ENCODE measurements around the gene ANKRD62.

Gene ANKRD62

DNA sequence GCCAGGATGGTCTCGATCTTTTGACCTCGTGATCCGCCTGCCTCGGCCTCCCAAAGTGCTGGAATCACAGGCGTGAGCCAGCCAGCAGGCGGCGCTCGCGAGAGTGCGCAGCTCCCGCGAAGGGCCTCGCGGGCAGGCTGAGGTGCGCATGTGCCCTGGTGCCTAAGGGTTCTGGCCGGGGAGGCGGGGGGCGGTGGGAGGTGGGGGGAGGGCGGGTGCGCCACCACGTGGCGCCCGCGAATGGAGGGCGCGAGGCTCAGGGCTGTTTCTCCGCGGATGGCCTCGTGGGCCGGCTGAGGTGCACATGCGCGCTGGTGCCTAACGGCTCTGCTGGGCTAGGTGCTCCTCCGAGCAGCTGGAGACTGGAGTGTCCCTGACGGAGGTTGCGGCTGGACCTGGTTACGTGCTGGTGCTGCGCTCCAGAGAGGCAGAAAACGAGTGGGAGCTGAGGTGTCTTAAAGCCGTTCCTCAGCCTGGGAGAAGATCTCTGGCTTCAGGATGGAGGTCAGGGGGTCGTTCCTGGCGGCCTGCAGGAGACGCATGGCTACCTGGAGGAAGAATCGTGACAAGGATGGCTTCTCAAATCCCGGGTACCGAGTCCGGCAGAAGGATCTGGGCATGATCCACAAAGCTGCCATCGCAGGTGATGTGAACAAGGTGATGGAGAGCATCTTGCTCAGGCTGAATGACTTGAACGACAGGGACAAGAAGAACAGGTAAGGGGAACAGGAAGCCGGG is at the start of gene ANKRD62:
ANKRD62 (plus strand) TSS at position 324 of the 738 bp plus-strand sequence; CDS start at position 499, 175 bp downstream.
- DNase-seq (ENCODE audit: low spot score) = no peak

DNA sequence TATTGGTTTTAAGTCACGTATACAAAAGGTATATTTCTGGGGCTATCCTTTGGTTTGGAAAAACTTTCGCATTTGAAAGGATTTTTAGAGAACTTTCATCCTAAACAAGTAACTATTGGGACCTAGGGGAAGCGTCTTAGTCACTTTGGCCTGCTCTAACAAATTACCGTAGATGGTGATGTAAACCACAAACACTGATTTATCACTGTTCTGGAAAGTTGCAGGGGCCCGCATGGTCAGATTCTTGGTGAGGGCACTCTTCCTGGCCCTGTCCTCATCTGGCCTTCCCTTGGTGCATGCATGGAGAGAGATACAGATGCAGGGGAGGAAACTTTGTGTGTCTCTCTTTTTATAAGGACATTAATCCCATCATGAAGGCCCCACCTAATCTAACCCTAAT is 49.1 kb upstream of the ANKRD62 start:
- DNase-seq (ENCODE audit: low spot score) = no peak

DNA sequence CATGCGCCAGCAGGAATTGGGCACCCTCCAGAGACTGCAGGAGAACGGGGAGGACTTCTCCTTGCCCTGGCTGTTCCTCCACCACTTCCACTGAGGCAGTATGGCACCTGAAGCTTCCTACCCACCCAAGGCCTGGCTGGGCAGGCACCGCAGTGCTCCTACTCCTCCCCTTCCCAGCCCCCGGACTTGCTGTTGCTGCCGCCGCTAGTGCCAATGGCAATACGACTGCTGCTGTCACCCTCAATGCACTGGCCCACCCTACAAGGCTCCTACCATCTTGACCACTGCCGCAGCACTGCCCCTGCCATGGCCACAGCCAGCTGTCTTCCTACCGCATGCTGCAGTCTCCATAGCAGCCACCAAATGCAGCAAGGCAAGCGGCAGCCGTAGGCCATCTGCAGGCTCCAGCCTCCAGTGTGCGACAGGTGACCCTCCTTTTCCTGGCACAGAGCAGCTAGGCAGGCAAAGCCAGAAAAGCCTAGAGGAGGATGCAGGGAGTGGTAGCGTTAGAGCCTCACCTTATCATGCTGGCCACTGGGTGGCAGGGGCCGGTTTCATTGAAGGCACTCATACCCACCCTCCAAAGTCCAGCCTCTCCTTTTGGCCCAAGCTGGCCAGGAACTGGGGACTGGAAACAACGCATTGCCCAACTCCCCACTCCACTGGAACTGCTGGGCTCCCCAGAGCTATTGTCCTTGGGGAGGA is 47.4 kb upstream of the ANKRD62 start:
- DNase-seq (ENCODE audit: low spot score) = no peak

DNA sequence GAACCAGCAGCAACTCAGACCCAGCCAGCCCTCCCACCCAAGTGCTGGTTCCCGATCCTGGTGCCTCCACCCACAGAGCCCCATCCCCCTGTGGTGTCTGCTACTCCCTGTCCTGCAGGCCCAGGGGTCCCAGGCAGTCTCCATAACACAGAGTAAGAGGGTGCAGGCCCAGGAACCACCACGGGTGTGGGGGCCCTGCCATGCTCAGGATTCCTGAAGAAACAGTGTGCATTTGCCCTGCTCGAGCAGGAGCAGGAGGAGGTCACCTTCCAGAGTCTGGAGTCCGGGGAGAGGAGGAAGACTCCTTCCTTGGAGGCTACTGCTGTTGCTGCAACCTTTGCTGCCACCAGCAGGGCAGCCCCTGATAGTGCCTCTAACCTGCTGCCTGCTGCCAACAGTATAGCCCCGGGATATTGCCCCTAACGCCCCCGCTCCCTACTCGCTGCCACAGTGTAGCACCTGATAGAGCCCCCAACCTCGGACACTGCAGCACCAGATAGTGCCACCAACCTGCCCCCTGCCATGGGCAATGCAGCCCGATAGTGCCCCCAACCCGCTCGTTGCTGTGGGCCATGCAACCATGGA is 46.8 kb upstream of the ANKRD62 start:
- no peak for DNase-seq (ENCODE audit: low spot score)

DNA sequence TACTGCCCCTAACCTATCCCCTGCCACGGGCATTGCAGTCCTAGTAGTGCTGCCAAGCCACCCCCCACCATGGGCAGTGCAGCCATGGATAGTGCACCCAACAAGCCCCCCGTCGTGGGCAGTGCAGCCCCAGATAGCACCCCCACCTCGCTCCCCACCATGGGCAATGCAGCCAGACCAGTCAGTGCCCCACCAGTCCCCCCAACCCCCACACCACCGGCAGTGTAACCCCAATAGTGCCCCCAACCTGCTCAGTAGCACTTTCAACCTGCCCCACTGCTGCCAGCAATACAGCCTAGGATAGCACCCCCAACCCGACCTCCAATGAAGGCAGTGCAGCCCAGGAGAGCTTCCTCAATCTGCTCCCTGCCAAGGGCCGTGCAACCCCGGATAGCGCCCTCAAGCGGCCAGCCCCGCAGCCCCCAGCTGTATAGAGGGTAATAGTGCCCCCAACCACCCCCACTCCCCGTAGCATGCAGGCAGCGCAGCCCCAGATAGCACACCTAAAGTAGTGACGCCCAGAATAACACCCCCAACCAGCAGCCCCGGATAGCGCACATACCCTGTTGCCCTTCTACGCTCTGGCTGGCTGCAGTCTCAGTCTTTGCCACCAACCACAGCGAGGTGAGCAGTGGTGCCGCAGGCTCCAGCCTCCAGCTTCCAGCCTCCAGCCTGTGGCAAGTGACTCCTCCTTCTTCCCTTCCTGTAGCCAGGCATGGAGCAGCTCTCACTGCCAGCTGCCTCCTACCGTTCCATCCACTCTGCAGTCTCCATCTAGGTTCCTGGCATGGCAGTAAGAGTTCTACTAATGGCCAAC is 45.4 kb upstream of the ANKRD62 start:
- no peak for DNase-seq (ENCODE audit: low spot score)

DNA sequence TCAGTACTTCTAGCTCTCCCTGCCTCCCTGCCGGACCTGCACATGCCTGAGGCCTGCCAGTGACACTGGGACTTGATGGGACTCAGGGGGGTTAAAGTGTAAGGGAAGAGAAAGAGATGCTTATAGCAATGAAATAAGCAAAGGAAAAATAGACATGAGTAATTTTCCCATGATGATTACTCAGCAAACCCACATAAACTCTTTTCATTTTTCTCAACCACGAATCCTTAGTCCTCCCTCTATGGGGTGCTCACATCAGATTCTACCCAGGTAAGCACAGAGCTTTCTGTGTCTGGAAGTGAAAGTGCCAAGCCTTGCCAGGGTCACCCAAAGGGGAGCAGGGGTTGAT is 44.8 kb upstream of the ANKRD62 start:
- peak; percentile 14 for DNase-seq (ENCODE audit: low spot score)

DNA sequence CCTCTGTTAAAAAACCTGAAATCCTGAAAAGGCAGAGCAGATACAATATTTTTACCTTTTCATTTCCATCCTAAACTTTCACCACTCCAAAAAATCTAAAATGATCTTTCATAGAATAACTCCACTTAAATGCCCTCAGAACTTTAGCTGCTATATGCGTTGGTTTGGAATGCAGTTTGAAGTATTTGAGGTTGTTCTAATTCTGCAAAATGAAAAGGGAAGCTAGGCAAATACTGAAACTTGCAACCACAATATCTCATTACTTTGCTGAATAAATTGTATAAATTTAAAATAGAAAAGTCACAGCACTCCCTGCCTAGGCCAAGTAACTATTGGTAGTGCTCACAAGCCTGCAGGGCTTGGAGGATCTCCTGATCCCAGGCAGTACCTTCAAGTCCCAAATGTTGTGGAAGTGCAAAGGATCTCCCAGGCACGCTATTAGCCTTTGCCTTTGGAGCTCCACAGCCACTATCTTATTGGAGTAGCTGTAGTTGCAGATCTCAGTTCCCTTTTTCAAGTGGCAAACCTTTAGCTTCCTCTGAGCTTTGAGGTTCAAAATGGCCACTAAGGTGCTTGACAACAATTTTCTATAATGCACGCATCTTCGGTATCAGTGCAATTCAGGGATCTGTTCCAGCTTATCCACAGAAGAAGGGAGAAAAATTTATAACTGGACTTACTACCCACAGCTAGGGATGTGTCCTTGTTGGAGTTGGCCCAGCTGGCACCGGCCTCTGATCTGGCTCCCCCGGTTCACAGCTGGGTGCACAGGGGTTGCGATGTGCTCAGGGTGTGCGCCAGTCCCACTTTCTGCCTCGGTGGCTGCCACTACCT is 43.4 kb upstream of the ANKRD62 start:
- DNase-seq (ENCODE audit: low spot score) = no peak

DNA sequence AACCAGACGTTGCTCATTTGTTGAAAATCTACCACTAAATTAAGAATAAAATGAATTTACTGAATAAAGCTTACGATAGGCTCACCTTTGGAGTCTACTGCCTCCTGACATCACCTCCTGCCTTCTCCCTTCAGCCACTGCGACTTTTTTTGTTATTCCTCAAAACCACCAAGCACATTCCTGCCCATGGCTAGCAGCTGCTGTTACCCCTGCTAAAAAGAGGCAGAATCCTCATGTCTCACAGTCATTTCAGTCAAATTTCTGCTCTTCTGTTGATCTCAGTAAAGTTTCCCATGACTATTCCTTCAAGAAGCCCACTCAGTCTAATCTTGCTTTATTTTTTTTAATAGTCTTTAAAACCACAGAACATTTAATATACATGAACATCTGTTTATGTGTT is 40.8 kb upstream of the ANKRD62 start:
- no peak for DNase-seq (ENCODE audit: low spot score)

DNA sequence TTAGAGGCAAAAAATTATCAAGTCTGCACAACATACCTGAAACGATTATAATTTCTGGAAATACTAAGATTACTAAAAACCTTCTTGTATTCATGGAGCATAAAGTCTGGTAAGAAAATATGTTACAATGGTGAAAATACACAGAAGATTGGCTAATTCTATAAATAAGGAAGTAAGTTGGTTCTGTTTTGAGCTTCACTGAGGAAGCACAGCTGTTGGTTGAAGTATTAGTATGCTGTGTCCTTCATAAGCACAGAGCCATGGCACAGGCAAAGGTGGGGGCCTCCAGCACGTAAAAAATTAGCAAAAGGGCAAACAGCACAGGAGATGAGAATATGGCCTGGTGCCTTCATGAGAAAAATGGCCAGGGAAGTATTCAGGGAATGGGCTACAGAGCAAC is 40.4 kb upstream of the ANKRD62 start:
- no peak for DNase-seq (ENCODE audit: low spot score)

DNA sequence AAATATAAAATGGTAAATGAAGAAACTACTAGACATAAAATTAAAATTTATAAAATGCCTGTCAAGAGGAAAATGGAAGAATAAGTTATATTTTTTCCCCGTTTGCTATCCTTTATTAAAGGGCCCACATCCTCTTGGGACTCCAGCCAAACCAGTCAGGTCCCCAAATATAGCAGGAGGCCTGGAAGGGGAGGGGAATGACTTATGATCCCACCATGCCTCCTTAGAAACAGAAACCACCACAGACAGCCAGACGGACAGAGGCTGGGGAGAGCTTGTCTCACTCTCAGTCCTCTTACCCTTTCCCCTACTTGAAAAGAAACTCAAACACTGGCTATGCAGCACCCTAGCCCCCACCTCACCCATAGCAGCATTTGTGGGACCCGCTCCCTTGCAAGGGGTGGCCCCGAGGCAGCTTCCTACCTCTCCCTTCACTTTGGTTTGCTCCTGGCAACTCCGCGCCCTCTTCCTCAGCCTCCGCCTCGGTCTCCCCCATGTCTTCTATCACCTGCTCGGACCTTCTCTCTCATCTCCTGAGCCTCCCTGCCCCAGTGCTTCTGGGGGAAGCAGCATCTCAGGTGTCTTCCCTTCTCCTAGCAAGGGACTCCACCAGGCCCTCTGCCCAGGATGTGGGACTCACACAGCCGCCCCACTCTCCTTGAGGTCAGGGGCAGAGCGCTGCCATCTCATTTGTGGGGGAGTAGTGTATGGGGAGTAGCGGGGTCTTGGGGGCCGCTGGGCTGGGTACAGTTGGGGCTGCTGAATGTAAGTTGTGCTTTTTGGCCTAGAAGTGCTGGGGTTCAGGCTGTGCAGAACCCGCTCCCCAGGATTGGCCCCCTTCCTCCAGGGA is 37.4 kb upstream of the ANKRD62 start:
- no peak for DNase-seq (ENCODE audit: low spot score)

DNA sequence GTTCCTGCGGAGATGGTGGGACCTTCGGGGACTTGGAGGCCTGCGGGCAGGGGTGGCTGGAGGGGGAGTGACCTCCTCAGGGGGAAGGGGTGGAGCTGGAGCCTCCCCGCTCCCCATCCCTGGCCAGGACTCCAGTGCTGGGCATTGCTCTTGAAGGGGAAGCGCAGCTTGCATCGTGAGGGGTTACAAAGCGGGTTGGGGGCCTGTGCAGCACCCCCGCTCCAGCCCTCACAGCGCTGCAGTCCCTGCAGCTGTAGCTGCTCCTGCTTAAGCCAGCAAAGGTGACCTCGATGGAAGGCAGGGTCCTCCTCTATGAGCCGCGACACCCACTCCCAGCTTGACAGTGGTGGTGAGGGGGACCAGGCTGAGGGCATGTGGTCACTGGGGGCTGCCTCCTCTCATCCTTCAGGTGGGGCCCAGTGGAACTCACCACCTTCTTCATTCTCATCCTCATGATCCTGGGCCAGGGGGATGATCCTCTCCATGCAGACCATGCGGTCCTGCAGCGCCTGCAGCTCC is 36.7 kb upstream of the ANKRD62 start:
- no peak for DNase-seq (ENCODE audit: low spot score)

DNA sequence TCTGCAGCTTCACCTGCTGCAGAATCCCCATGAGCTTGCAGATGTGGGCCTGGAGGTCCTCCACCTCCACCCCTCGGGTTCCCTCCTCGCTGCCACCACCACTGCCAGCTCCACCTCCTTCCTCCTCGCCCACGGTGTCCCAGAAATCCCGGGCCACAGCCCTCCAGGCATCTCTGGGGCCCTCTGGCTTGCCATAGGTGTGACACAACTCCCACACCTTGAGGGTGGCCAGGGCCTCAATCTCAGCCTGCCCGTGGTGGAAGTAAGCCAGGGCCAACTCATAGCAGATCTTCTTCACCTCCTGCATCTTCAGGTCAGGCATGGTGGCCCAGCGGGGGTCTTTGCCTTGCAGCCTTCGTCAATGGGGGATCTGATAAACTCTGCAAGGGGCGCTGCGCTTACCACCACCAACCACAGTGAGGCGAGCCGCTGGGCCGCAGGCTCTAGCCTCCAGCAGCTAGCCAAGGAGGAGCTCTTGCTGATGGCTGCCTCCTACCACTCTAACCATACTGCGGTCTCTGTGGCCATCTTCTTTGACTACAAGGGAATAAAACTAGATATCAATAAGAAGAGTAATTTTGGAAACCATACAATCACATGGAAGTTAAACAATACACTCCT is 36.1 kb upstream of the ANKRD62 start:
- no peak for DNase-seq (ENCODE audit: low spot score)

DNA sequence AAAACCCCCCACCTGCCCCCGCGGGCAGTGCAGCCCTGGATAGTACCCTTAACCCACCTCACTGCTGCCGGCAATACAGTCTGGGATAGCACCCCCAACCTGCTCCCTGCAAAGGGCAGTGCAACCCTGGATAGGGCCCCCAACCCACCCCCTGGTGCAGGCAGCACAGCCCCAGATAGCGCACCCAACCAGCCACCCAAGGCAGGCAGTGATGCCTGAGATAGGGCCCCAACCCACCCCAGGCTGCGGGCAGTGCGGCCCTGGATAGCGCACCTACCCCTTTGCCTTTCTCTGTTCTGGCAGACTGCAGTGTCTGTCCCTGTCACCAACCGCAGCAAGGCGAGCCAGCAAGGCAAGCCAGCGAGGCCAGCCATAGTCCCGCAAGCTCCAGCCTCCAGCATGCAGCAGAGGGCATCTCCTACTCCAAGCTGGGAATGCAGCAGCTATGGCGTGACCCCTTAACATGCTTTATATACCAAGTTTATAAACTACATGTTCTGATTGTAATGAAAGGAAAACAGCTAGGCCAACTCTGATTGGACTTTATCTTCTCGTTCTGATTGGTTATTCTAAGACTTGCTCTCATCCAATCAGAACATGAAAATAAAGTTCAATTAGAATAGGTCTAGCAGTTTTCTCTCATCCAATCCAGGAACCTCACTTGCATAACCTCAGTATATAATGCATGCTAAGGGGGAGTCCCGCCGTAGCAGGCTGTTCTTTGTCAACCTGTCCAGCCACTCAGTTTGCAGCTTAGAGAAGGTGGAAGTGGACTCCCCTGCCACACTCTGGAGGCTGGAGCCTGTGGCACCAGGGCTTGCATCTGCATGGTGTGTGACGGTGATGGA is 34.1 kb upstream of the ANKRD62 start:
- no peak for DNase-seq (ENCODE audit: low spot score)

DNA sequence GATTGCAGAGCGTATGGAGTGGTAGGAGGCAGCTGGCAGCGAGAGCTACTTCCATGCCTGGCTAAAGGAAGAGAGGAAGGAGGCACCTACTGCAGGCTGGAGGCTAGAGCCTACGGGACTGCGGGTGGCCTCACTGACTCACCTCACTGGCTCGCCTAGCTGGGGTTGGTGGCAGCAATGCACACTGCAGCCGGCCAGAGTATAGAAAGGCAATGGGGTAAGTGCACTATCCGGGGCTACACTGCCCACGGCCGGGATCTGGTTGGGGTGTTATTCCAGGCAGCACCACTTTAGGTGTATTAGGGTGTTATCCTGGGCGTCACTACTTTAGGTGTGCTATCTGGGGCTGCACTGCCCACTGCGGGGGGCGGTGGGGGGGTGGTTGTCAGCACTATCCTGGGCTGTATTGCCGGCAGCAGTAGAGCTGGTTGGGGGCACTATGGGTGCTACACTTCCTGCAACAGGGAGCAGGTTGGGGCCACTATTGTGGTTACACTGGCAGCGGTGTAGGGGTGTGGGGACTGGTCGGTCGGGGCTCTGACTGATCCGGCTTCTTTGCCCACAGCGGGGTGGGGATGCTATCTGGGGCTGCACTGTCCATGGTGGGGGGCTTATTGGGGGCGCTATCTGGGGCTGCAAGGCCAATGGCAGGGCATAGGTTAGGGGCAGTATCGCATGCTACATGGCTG is 33.3 kb upstream of the ANKRD62 start:
- DNase-seq (ENCODE audit: low spot score) = peak; percentile 42

DNA sequence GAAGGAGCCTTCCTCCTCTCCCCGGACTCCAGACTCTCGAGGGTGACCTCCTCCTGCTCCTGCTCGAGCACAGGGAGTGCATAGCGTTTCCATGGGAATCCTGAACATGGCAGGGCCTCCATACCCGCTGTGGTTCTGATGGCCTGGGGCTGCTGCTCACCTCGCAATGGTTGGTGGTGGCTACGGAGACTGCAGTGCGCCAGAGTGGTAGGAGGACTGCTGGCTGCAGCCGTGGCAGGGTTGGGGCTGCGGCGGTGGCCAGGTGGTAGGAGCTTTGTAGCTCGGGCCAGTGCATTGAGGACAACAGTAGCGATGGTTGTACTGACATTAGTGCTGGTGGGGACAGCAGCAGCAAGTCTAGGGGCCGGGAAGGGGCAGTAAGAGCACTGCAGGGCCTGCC is 32.0 kb upstream of the ANKRD62 start:
- DNase-seq (ENCODE audit: low spot score) = no peak

DNA sequence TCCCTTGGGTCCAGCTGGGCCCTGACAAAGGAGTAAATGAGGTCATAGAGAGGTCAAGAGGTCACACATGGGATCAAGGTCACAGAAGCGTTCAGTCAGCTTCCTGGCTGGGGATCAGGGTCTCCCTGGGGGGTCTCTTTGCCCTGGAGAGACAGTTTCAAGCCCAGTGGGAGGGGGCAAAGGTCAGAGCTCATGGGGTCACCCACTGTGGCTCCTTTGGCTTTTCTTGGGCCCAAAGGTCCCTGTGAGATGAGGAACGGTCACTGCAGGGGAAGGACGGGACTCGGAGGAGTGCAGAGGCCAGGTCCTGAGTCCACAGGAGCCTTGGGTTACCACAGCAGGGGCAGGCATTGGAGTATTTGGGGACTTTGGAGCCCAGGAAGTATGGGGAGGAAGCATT is 30.7 kb upstream of the ANKRD62 start:
- DNase-seq (ENCODE audit: low spot score) = no peak

DNA sequence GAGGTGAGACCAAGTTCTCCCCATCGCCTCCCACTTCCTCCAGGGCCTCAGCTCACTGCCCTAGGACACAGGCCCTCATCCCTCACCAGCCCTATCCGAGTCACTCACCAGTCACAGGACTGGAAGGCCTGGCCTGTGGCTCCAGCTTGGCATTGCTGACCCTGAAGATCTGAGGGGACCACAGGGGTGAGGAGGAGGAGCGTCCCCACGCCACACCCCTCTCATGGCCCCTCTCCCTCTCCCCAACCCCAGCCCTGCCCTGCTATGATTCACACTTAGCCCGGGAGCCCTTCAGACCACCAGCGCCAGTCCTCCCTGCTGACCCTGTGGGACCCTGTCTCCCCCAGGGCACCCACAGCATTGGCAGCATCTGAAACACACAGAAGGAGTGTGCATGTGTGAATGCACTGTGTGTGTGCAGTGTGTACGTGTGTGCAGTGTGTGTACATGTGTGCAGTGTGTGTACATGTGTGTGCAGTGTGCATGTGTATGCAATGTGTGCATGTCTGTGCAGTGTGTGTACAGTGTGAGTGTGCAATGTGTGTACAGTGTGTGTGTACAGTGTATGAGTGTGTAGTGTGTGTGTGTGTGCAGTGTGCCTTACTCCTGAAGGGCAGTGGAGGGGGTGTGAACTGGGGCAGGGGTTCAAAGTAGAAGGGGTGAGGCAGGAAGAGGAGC is 29.4 kb upstream of the ANKRD62 start:
- no peak for DNase-seq (ENCODE audit: low spot score)

DNA sequence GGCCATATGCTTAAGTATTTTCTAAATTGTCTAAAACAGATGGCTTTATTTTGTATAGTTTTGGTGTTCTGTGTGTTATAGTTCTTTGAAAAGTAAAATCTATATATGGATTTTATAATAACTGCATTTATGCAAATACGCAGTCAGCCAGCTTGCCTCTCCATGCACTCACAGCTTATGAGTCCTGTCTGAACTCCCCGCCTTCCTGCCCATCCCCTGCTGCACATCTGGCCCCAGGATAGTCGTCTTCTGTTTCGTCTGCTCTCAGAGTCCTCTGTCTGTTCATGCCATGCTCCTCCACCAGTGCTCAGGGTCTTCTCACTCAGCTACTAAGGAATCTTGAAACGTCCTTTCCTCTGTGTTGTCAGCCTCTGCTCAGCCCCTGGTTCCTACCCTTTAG is 28.2 kb upstream of the ANKRD62 start:
- DNase-seq (ENCODE audit: low spot score) = no peak

Data from RKO (cell line).